ENCODE measurements around the gene SFI1.

Gene SFI1

DNA sequence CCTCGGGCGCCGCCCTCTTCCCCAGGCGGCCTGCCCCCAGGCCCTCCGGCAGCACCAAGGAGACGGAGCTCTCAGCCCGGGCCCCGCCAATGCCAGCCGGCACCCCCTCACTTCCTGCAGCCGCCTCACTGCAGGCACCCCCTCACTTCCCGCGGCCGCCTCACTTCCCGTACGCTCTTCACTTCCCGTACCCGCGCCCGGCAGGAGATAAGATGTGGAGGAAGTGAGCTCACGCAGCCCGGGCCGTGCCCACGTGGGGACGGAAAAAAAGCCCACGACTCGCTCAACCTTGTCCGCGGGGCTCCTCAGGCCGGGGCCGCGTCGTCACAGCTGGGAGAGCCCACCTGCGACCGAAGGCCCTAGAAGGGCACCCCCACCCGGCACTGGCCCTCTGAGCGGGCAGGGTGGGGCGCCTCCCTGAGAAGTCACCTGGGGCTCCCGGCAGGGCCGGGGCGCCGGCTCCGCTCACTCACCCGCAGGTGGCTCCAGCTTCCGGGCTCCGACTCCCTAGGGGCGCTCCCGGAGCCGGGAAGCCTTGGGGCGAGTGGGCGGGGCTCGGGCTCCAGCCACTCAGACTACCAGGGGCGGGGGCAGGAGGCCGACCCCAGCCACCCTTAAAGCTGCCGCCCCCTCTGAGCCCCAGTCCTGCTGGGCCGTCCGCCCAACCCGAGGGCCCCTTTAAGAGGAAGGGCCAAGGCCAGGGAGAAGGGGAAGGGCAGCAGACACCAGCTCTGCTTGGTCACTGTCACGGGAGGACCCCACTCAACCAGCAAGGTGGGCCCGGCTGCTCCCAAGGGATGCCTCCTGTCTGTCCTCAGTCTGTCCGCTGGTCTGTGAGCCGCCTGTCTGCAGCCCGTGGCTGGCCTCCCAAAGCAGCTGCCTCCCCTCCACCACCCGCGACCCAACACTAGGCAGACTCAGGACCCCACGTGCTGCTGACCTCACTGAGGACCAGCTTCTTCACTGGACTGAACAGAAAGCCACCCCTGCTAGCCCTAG lies 134.3 kb downstream of the SFI1 start (continued):
- TF ChIP-seq ZNF26 (tag by site-specific recombination; IDR thresholded peaks at IDR 0.05): no peak
- no peak for TF ChIP-seq ZNF274 (IDR thresholded peaks at IDR 0.05; ENCODE audit: low read length)
- TF ChIP-seq ZNF274 (tag by site-specific recombination; IDR thresholded peaks at IDR 0.05; ENCODE audit: borderline replicate concordance): no peak
- TF ChIP-seq ZBTB44 (tag by site-specific recombination; IDR thresholded peaks at IDR 0.05): no peak
- no peak for TF ChIP-seq ZNF121 (tag by site-specific recombination; IDR thresholded peaks at IDR 0.05)
- peak; percentile 71 for TF ChIP-seq SP2 (tag by site-specific recombination; IDR thresholded peaks at IDR 0.05)
- no peak for TF ChIP-seq ZNF623 (tag by site-specific recombination; IDR thresholded peaks at IDR 0.05)
- TF ChIP-seq ZFHX2 (tag by site-specific recombination; conservative IDR thresholded peaks at IDR 0.05): peak; percentile 61
- TF ChIP-seq ZNF174 (tag by site-specific recombination; IDR thresholded peaks at IDR 0.05): no peak
- no peak for TF ChIP-seq MYNN (tag by site-specific recombination; IDR thresholded peaks at IDR 0.05; ENCODE audit: borderline replicate concordance)
- TF ChIP-seq, protein P1, sequence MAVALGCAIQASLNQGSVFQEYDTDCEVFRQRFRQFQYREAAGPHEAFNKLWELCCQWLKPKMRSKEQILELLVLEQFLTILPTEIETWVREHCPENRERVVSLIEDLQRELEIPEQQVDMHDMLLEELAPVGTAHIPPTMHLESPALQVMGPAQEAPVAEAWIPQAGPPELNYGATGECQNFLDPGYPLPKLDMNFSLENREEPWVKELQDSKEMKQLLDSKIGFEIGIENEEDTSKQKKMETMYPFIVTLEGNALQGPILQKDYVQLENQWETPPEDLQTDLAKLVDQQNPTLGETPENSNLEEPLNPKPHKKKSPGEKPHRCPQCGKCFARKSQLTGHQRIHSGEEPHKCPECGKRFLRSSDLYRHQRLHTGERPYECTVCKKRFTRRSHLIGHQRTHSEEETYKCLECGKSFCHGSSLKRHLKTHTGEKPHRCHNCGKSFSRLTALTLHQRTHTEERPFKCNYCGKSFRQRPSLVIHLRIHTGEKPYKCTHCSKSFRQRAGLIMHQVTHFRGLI (tag by site-specific recombination; IDR thresholded peaks at IDR 0.05): no peak
- TF ChIP-seq ZNF155 (tag by site-specific recombination; IDR thresholded peaks at IDR 0.05): no peak
- TF ChIP-seq, protein P2, sequence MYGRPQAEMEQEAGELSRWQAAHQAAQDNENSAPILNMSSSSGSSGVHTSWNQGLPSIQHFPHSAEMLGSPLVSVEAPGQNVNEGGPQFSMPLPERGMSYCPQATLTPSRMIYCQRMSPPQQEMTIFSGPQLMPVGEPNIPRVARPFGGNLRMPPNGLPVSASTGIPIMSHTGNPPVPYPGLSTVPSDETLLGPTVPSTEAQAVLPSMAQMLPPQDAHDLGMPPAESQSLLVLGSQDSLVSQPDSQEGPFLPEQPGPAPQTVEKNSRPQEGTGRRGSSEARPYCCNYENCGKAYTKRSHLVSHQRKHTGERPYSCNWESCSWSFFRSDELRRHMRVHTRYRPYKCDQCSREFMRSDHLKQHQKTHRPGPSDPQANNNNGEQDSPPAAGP (tag by site-specific recombination; IDR thresholded peaks at IDR 0.05): peak; percentile 56; the same call in 1 of the 2 replicates
- peak; percentile 64; the same call in 1 of the 2 replicates for TF ChIP-seq EGR2 (tag by site-specific recombination; IDR thresholded peaks at IDR 0.05; ENCODE audit: low read depth)
- TF ChIP-seq ZNF701 (tag by site-specific recombination; IDR thresholded peaks at IDR 0.05): no peak
- TF ChIP-seq ZNF24 (tag by site-specific recombination; IDR thresholded peaks at IDR 0.05): peak; percentile 32; the same call in 1 of the 2 replicates
- 0 out of 2 replicates have a peak, but pooled peaks have one; percentile 55 for TF ChIP-seq ZNF660 (tag by site-specific recombination; IDR thresholded peaks at IDR 0.05)
- no peak for TF ChIP-seq ZSCAN23 (tag by site-specific recombination; IDR thresholded peaks at IDR 0.05)
- peak; percentile 49; the same call in 1 of the 2 replicates for TF ChIP-seq HIC1 (tag by site-specific recombination; IDR thresholded peaks at IDR 0.05)
- peak; percentile 96 for TF ChIP-seq GLIS2 (tag by site-specific recombination; IDR thresholded peaks at IDR 0.05)
- peak; percentile 99 for TF ChIP-seq PRDM10 (tag by site-specific recombination; IDR thresholded peaks at IDR 0.05)
- no peak for TF ChIP-seq ZNF133 (tag by site-specific recombination; IDR thresholded peaks at IDR 0.05)
- peak; percentile 74 for TF ChIP-seq ZNF423 (tag by site-specific recombination; IDR thresholded peaks at IDR 0.05)
- TF ChIP-seq ZNF398 (tag by site-specific recombination; IDR thresholded peaks at IDR 0.05): peak; percentile 52; the same call in 1 of the 2 replicates
- peak; percentile 90 for TF ChIP-seq ZNF335 (tag by site-specific recombination; conservative IDR thresholded peaks at IDR 0.05)
